Measurements from ENCODE around the gene QRFPR. TPM values are rescaled to one million over a fixed set of nuclear protein-coding genes. Genes with fewer than 3 reads are reported as not detected.
"Not testable (repeated sequence)": the region's sequence is repeated elsewhere in the genome, so short reads cannot be mapped to it uniquely, and the experiment has no call there.

Gene QRFPR
- under 1 TPM in 3 of 8 experiments, not detected in 5; 0.21 to 0.90 (median 0.27) TPM for total RNA-seq

DNA sequence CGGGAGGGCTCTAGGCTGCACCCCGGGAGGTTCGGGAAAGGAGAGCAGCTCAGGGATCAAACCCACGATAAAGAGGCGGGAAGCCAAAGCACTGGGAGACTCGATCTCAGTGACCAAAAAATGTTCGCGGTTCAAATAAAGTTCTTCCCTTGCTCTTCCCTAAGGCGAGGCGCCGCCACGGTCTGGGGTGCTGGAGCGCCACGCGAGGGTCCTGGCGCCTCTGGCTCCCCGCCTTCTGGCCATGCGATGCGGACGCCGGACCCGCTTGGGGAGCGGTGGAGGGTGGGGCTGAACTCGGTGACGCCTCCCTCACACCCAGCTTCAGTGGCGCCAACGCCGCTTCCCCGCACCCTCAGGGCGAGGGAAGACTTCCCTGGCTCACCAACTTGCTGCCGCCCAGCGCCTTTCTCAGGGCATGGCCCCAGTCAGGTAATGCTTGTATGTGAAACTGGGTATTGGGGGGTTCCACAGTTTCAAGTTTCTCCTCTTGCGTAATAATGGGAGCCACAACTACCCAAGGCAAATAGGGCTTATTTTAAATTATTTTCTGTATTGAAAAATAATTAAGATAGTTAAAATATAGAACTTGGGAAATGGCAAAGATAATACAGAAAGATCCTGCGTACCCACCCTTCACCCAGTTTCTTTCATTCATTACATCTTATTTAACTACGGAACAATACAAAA lies at the start of gene QRFPR:
TSS of gene QRFPR (minus strand) at position 243 of the 687 bp plus-strand sequence. CDS start 371 bp downstream, outside the sequence.
- Histone ChIP-seq H3K27ac (no peak within 1 kb of the TSS), H3K4me1 (replicated peaks in 1 of 2) (no peaks in the 10 kb centered on the region), H3K4me3 (peak within 1 kb of the TSS; percentile 23 to 40 (median 25))
- in situ Hi-C loops (cut with MboI; ENCODE audit: low pct_unique_long_range_greater_than_20kb in 2 of 9, low sequenced_read_pairs in 9 of 9, unreplicated experiment in 9 of 9) = no loop called here
- WGBS, 10 experiments = 10 to 100% (median 93%) methylated on average over 2 to 9 of the region's 35 CpGs; no CpG with 5 or more reads in 1 of the 10 experiments
- peak in 7 of 8 experiments; percentile 20 to 73 (median 54) for ATAC-seq (replicated peaks in 6 of 8)

DNA sequence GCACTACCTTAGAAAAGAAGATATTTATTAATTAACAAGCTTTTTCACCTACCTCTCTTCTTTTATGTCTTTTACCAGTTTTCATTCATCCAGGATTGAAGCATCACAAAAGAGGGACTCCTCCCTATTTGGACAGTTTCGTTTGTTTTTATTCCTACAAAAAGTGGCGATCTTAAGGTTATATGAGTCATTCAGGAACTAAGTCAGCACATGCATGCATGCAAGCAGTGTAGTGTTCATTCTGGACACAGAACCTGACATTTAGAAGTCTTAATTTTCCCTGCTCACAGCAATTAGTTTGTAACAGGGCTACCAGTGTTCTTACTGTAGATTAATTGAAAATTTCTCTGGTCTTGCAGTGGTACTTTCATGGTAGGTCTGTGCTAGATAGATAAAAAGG lies 47.9 kb upstream of the QRFPR start:
- no peak overlapping the region for H3K4me3 ChIP-seq
- in situ Hi-C loops (cut with MboI; ENCODE audit: low pct_unique_long_range_greater_than_20kb in 2 of 9, low sequenced_read_pairs in 9 of 9, unreplicated experiment in 9 of 9) = no loop called here
- no peak overlapping the region for H3K27ac ChIP-seq
- peak in 2 of 8 experiments; percentile 81 to 88 for ATAC-seq (replicated peaks in 6 of 8)
- 0 to 66% (median 28%) methylated on average over 1 to 2 of the region's 2 CpGs; no CpG with 5 or more reads in 1 of the 10 experiments for WGBS, 10 experiments
- no peaks in the 10 kb centered on the region for H3K4me1 ChIP-seq (replicated peaks in 1 of 2)

GRCh38 chr4:121421594-121421993 lies 40.8 kb upstream of the QRFPR start:
- in situ Hi-C loops (cut with MboI; ENCODE audit: low pct_unique_long_range_greater_than_20kb in 2 of 9, low sequenced_read_pairs in 9 of 9, unreplicated experiment in 9 of 9) = no loop called here
- H3K4me1 ChIP-seq (replicated peaks in 1 of 2) = no peaks in the 10 kb centered on the region
- 28 to 88% (median 69%) methylated on average over 2 to 4 of the region's 4 CpGs for WGBS, 10 experiments
- no peak for ATAC-seq (replicated peaks in 6 of 8)
- no peak overlapping the region for H3K4me3 ChIP-seq
- H3K27ac ChIP-seq = no peak overlapping the region

DNA sequence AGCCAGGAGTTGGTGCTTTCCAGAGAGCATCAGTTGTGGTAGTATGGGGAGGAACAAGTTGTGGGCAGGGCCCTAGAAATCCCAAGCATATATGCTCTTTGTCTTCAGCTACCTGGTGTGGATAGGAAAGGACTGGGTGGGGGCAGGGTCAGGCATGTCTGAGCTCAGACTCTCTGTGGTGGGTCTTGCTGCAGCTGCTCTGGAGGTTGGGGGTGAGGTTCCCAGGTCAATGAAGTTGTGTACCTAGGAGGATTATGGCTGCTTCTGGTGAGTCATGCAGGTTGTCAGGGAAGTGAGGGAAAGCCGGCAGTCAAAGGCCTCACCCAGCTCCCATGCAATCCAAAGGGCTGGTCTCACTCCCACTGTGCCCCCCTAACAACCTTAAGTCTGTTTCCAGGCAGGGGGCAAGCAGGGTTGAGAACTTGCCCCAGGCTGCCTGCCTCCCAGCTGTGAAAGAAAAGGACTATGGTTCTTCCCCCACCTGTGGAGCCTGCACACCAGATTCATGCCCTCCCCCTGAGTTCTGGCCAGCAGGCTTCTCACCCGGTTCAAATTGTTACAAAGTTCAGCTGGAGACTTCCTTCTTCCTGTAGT lies 30.4 kb upstream of the QRFPR start:
- H3K4me3 ChIP-seq = no peak overlapping the region
- no peak for ATAC-seq (replicated peaks in 6 of 8)
- H3K27ac ChIP-seq = no peak overlapping the region
- WGBS, 10 experiments = 0 to 86% (median 23%) methylated on average over 1 to 2 of the region's 2 CpGs; no CpG with 5 or more reads in 6 of the 10 experiments
- in situ Hi-C loops (cut with MboI; ENCODE audit: low pct_unique_long_range_greater_than_20kb in 2 of 9, low sequenced_read_pairs in 9 of 9, unreplicated experiment in 9 of 9) = no loop called here
- no peaks in the 10 kb centered on the region for H3K4me1 ChIP-seq (replicated peaks in 1 of 2)

DNA sequence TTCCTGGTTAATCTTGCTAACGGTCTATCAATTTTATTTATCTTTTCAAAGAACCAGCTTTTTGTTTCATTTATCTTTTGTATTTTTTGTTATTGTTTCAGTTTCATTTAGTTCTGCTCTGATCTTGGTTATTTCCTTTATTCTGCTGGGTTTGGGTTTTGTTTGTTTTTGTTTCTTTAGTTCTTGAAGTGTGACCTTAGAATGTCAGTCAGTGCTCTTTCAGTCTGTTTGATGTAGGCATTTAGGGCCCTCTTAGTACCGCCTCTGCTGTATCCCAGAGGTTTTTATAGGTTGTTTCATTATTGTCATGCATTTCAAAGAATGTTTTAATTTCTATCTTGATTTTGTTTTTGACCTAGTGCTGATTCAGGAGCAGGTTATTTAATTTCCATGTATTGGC lies 27.7 kb upstream of the QRFPR start:
- ATAC-seq (replicated peaks in 6 of 8); H3K4me1 ChIP-seq (replicated peaks in 1 of 2); H3K27ac ChIP-seq; in situ Hi-C loops (cut with MboI; ENCODE audit: low pct_unique_long_range_greater_than_20kb in 2 of 9, low sequenced_read_pairs in 9 of 9, unreplicated experiment in 9 of 9); H3K4me3 ChIP-seq: not testable (repeated sequence)
- WGBS, 10 experiments = 0 to 89% (median 63%) methylated on average over 1 to 2 of the region's 2 CpGs

DNA sequence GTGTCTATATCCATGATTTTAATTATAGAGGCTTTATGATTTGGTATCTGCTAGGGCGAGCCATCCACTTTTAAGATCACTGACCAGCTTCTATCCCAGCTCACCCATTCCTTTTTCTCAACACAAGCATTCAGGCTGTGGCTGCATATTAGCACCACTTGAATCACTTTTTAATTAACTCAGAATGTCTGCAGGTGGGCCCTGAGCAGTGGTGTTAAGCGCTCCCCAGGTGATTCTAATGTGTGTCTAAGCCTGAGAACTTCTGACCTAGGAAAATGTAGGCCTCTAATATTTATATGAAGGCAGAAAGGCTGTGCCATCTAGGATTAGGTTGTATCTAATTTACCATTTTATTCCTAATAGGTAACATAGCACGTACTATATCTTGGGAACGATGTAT lies 19.8 kb upstream of the QRFPR start:
- no peak overlapping the region for H3K4me3 ChIP-seq
- ATAC-seq (replicated peaks in 6 of 8) = no peak
- WGBS, 10 experiments = 17 to 100% (median 79%) methylated on average over 1 to 4 of the region's 4 CpGs; no CpG with 5 or more reads in 2 of the 10 experiments
- no peaks in the 10 kb centered on the region for H3K4me1 ChIP-seq (replicated peaks in 1 of 2)
- in situ Hi-C loops (cut with MboI; ENCODE audit: low pct_unique_long_range_greater_than_20kb in 2 of 9, low sequenced_read_pairs in 9 of 9, unreplicated experiment in 9 of 9) = no loop called here
- no peak overlapping the region for H3K27ac ChIP-seq

DNA sequence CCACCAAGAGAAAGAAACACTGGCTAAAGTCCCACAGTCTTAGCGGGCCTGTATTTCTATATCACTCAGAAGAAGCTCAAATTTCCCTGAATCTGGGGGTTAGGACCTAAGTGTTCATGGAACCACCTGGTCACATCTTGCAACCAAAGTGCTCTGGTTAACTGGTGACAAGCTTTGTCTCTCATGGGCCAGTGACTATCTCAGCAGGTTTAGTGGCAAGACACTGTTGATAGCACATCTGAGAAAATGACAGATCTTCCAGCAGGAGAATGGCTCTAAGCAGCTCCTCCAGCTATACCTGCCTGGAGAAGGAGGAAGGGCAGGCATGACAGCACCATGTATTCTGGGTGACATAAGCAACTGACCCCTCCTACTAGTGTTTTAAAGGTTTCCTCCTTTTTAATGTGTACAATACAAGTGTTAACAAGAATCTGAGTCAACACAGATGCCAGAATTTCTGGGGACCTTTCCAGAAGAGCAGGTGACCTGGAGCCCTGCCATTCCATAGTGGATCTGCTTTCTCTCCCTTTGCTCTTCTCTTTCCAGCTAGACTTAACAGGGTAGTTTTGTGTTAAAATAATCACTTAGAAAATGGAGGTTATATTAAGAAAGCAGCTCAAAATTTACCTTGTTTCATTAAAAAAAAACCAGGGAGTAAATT lies 17.3 kb upstream of the QRFPR start:
- no peak for ATAC-seq (replicated peaks in 6 of 8)
- WGBS, 10 experiments = 13 to 100% (median 80%) methylated on average over 1 of the region's 1 CpG; no CpG with 5 or more reads in 5 of the 10 experiments
- in situ Hi-C loops (cut with MboI; ENCODE audit: low pct_unique_long_range_greater_than_20kb in 2 of 9, low sequenced_read_pairs in 9 of 9, unreplicated experiment in 9 of 9) = no loop called here

DNA sequence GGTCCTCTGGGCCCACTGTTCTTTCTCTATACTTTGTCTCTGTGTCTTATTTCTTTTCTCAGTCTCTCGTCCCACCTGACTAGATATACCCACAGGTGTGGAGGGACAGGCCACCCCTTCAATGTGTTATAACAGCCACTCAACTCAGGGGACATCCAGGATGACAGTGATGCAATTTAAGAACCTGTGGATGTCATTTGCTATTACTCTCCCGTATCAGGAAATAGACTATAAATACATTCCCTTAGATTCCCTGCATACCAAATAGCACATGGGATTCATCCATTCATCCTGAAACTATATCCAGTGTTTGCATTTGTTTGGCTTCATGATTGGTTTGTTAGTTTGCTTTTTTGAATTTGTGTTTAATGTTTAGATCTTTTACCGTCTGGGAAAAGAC lies 16.6 kb upstream of the QRFPR start:
- Histone ChIP-seq H3K4me1 (replicated peaks in 1 of 2) (no peaks in the 10 kb centered on the region), H3K27ac (no peak overlapping the region), H3K4me3 (no peak overlapping the region)
- in situ Hi-C loops (cut with MboI; ENCODE audit: low pct_unique_long_range_greater_than_20kb in 2 of 9, low sequenced_read_pairs in 9 of 9, unreplicated experiment in 9 of 9) = no loop called here
- 0 to 100% (median 74%) methylated on average over 1 to 3 of the region's 3 CpGs; no CpG with 5 or more reads in 2 of the 10 experiments for WGBS, 10 experiments
- ATAC-seq (replicated peaks in 6 of 8) = no peak

More for the DNA sequence above, 17.3 kb upstream of the QRFPR start:
- Histone ChIP-seq H3K27ac (no peak overlapping the region), H3K4me3 (no peak overlapping the region), H3K4me1 (replicated peaks in 1 of 2) (no peaks in the 10 kb centered on the region)

DNA sequence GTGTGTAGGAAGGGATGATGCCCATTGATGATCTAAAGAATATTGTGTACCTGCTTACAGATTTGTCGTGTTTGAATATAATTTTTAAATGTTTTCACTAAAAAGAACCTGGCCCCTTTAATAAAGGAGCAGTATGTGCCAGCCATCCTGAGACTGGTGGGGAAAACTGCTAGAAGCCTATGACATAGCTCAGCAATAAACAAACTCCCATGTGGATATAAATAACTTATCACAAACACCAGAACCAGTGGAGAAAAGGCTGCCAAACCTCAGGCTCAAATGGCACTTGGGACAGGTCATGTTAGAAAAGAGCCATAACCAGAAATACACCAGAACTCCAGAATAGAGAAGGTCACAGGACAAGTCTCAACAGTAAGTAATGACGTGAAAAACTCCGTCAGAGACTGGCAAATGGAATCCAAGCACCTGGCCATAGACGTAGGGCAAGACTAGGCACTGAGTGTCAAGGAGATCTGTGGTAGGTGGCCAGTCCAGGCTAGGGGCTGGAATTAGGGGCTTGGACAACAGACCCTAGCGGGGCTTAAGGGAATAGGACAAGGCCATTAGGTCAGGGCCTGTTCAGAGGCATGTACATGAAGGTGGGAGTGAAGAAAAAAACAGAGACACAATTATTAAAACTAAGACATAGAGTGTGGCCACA lies 11.7 kb upstream of the QRFPR start:
- in situ Hi-C loops (cut with MboI; ENCODE audit: low pct_unique_long_range_greater_than_20kb in 2 of 9, low sequenced_read_pairs in 9 of 9, unreplicated experiment in 9 of 9) = no loop called here
- no peak overlapping the region for H3K27ac ChIP-seq
- H3K4me3 ChIP-seq = no peak overlapping the region
- H3K4me1 ChIP-seq (replicated peaks in 1 of 2) = peaks cover 2 to 6% of the 10 kb centered on the region in 2 donors
- WGBS, 10 experiments = 0 to 88% (median 22%) methylated on average over 1 to 3 of the region's 5 CpGs; no CpG with 5 or more reads in 3 of the 10 experiments
- ATAC-seq (replicated peaks in 6 of 8) = no peak

GRCh38 chr4:121390335-121390734 lies 9.5 kb upstream of the QRFPR start:
- 0 to 45% (median 20%) methylated on average over 1 to 2 of the region's 2 CpGs; no CpG with 5 or more reads in 2 of the 10 experiments for WGBS, 10 experiments
- Histone ChIP-seq H3K4me1 (replicated peaks in 1 of 2) (peaks cover 2 to 6% of the 10 kb centered on the region in 2 donors), H3K4me3 (no peak overlapping the region), H3K27ac (no peak overlapping the region)
- in situ Hi-C loops (cut with MboI; ENCODE audit: low pct_unique_long_range_greater_than_20kb in 2 of 9, low sequenced_read_pairs in 9 of 9, unreplicated experiment in 9 of 9) = no loop called here
- peak in 5 of 8 experiments; percentile 78 to 93 (median 82) for ATAC-seq (replicated peaks in 6 of 8)

DNA sequence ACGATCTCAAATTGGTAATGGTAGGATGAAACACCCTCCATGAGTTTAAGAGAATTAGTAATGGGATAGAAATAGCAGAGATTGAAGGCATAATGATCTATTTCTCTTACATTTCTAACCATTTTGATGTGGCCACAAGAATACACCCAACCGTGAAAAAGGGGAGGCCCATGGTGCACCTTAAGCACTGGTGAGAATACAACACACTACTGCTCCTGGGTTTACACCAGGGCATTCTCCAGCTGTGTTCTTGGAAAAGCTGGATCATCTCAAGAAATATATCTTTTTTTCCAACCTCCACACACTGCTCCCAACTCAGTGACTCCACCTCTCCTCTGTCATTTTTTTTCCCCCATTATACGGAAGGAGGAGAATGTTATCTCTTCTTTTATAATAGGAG lies 1.5 kb downstream of the QRFPR start:
- no peak overlapping the region for H3K4me3 ChIP-seq
- no peak overlapping the region for H3K27ac ChIP-seq
- H3K4me1 ChIP-seq (replicated peaks in 1 of 2) = no peaks in the 10 kb centered on the region
- no peak for ATAC-seq (replicated peaks in 6 of 8)
- WGBS, 10 experiments = 50 to 100% (median 89%) methylated on average over 1 to 3 of the region's 3 CpGs; no CpG with 5 or more reads in 1 of the 10 experiments
- in situ Hi-C loops (cut with MboI; ENCODE audit: low pct_unique_long_range_greater_than_20kb in 2 of 9, low sequenced_read_pairs in 9 of 9, unreplicated experiment in 9 of 9) = no loop called here

- H3K4me1 ChIP-seq (replicated peaks in 1 of 2) = no peaks in the 10 kb centered on the region
- H3K4me3 ChIP-seq = no peak overlapping the region
- ATAC-seq (replicated peaks in 6 of 8) = no peak
- H3K27ac ChIP-seq = no peak overlapping the region
- 33 to 93% (median 75%) methylated on average over 1 to 2 of the region's 2 CpGs; no CpG with 5 or more reads in 4 of the 10 experiments for WGBS, 10 experiments
- in situ Hi-C loops (cut with MboI; ENCODE audit: low pct_unique_long_range_greater_than_20kb in 2 of 9, low sequenced_read_pairs in 9 of 9, unreplicated experiment in 9 of 9) = no loop called here
Observed at GRCh38 chr4:121377076-121377475, 3.7 kb downstream of the QRFPR start.

DNA sequence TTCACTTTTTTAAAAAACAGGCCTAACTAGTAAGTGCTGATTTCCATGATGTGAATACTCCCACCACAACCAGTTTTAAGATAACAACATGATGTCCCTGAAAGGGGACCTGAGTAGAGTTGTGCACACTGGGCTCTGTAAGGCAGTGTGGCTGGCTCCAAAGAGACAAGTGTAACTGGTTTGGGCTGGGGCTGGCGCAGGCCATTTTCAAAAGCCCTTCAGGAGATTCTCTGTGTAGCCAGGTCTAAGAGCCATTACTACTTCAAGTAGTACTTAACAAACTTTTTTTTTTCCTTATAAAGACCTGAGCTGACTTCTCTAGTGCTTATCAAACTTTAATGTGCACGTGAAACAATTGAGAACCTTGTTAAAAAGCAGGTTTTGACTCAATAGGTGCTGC lies 4.3 kb downstream of the QRFPR start:
- in situ Hi-C loops (cut with MboI; ENCODE audit: low pct_unique_long_range_greater_than_20kb in 2 of 9, low sequenced_read_pairs in 9 of 9, unreplicated experiment in 9 of 9) = no loop called here
- 0 to 100% (median 69%) methylated on average over 1 to 2 of the region's 2 CpGs; no CpG with 5 or more reads in 1 of the 10 experiments for WGBS, 10 experiments
- Histone ChIP-seq H3K4me3 (no peak overlapping the region), H3K27ac (no peak overlapping the region), H3K4me1 (replicated peaks in 1 of 2) (no peaks in the 10 kb centered on the region)
- ATAC-seq (replicated peaks in 6 of 8) = no peak
